Right ventricle myocardium superior (tissue), 1 donor: Measurements from ENCODE around the gene GLOD4. TPM values are rescaled to one million over a fixed set of nuclear protein-coding genes. Genes with fewer than 3 reads are reported as not detected.
"Not testable (repeated sequence)": the region's sequence is repeated elsewhere in the genome, so short reads cannot be mapped to it uniquely, and the experiment has no call there.

ENCODE experiments used
- ATAC-seq: fragments of 200-7000 bp; cut with Tn5 transposase; one replicate; pipeline ENCODE4 v1.9.1; 2020; ENCODE audit warnings: mild to moderate bottlenecking; ENCODE audit not compliant: poor library complexity
- DNase-seq: peaks from one replicate; pipeline ENCODE4 v3.0.0-alpha.2; 2020
- intact Hi-C: fragments of 100-400 bp; cut with DNase I; formaldehyde crosslinking; loops from one replicate; pipeline ENCODE4 v1.11.2; 2022
- total RNA-seq: library from RNA; stranded (reverse); fragmentation: NEBNext Ultra II Directional; extraction: Animal tissue kit (Norgen Biotek cat#: 25700); gene quantifications from one replicate; pipeline ENCODE4 v1.2.1, GENCODE V29; 2021
- donor health status: DM: no; HTN: yes; CAD: no; lungs with severe emphysema.

The GLOD4 gene
- total RNA-seq, 1 donor from 2014 or later = 25.1 TPM

DNA sequence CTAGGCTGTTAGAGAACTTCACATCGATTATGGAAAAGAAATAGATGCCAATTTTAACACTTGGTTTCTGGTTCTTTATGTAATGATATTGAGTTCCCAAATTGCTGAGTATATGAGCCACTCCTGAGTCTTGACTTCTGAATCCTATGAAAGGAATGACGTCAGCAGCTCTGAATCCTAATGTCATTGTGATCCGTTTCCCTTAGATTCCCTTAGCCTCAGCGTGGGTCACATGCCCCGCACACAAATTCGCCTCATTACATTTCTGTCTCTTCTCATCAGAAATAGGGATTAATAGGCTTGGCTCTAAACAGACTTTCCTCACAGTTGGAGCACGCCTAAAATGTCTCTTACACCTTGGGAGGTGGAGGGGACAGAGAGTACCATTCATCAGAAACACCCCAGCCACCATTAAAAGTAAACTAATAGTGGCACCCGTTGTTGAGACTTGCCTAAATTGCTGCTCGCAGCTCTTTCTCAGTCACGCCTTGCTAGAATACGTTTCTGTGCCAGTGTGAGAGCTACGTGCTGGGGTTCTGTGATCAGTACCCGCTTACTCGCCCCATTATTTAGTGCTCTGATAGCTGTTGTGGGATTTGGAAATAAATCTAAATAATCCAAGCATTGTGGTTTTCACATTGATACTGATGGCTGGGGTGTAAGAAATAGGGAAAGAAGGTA is 7.2 kb upstream of the GLOD4 start:
- intact Hi-C loops = no loop called here
- ATAC-seq (no peak), DNase-seq (no peak)

GRCh38 chr17:788551-788950 is 6.5 kb upstream of the GLOD4 start:
- intact Hi-C loops = no loop called here
- DNase-seq (no peak), ATAC-seq (no peak)

- no peak for DNase-seq
- intact Hi-C loops = no loop called here
- no peak for ATAC-seq
Observed at GRCh38 chr17:787641-788221, 5.7 kb upstream of the GLOD4 start.

DNA sequence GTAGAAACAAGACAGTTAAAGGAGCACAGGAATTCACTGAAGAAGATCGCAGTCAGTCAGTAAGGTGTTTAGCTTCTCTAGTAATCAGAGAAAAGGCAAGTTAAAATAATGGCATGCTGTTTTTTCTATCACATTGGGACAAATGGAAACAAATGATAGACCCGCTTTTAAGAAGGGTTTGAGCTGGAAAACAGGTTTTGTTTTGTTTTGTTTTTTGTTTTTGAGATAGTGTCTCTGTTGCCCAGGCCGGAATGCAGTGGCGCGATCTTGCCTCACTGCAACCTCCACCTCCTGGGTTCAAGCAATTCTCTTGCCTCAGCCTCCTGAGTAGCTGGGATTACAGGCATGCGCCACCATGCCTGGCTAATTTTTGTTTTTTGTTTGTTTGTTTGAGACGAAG is 3.8 kb upstream of the GLOD4 start:
- DNase-seq, ATAC-seq, intact Hi-C loops: not testable (repeated sequence)

GRCh38 chr17:784143-784542 is 2.1 kb upstream of the GLOD4 start:
- intact Hi-C loops = no loop called here
- ATAC-seq (no peak), DNase-seq (no peak)

DNA sequence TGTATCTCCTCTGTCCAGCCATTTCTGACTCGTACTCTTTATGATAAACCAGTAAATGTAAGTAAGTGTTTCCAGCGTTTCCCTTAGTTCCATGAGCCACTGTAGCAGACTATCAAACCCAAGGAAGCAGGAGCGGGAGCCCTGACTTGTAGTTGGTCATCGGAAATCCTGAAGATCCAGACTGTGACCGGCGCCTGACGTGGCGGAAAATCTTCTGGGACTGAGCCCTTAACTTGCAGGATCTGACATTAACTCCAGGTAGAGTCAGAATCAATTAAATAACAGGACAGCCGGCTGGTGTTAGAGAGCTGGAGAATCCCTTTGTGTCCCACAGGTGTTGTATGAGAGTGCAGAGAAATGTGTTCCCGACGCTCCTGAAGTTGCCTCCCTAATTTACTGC is 4.0 kb downstream of the GLOD4 start:
- intact Hi-C loops = no loop called here
- no peak for ATAC-seq
- DNase-seq = no peak

- intact Hi-C loops = no loop called here
- ATAC-seq (no peak), DNase-seq (no peak)
Observed at GRCh38 chr17:774313-774584, 7.8 kb downstream of the GLOD4 start.

GRCh38 chr17:773467-774312 is 8.4 kb downstream of the GLOD4 start:
- DNase-seq = no peak
- intact Hi-C loops = no loop called here
- no peak for ATAC-seq

DNA sequence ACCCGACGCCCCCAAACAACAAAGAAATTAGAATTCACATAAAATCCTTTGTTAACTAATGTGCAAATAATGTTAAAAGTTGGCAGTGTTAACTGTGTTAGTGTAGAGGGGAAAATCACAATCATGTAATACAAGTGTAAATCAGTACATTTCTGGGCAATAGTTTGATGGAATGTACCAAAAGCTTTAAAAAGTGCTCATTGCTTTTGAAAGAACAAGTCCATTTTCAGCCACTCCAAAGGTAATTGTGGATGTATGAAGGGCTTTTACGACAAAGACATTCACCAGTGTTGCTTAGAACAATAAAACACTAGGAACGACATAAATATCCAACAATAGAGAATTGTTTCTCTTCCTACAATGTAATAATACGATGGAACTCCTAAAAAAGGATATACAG is 9.1 kb downstream of the GLOD4 start:
- DNase-seq = no peak
- intact Hi-C loops = no loop called here
- no peak for ATAC-seq

GRCh38 chr17:767076-767475 is 15.0 kb downstream of the GLOD4 start:
- peak; percentile 57 for ATAC-seq
- intact Hi-C loops = no loop called here
- no peak for DNase-seq

- ATAC-seq = peak; percentile 87
- DNase-seq = peak; percentile 60
- intact Hi-C loops = no loop called here
Observed at GRCh38 chr17:760371-760770, 21.7 kb downstream of the GLOD4 start.

GRCh38 chr17:759964-760363 is 22.1 kb downstream of the GLOD4 start:
- ATAC-seq (peak; percentile 14), DNase-seq (no peak)
- intact Hi-C loops = no loop called here

- intact Hi-C loops, DNase-seq, ATAC-seq: not testable (repeated sequence)
Observed at GRCh38 chr17:756010-756567, 26.0 kb downstream of the GLOD4 start.

DNA sequence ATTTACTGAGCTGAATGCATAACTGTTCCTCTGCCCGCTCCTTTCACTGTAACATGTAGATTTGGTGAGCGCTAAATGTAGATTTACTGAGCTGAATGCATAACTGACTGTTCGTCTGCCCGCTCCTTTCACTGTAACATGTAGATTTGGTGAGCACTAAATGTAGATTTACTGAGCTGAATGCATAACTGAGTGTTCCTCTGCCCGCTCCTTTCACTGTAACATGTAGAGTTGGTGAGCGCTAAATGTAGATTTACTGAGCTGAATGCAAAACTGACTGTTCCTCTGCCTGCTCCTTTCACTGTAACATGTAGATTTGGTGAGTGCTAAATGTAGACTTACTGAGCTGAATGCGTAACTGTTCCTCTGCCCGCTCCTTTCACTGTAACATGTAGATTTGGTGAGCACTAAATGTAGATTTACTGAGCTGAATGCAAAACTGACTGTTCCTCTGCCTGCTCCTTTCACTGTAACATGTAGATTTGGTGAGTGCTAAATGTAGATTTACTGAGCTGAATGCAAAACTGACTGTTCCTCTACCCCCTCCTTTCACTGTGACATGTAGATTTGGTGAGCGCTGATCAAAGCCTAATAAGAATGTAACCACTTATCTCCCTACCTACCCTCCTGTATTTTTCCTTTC is 26.6 kb downstream of the GLOD4 start:
- intact Hi-C loops, ATAC-seq, DNase-seq: not testable (repeated sequence)

DNA sequence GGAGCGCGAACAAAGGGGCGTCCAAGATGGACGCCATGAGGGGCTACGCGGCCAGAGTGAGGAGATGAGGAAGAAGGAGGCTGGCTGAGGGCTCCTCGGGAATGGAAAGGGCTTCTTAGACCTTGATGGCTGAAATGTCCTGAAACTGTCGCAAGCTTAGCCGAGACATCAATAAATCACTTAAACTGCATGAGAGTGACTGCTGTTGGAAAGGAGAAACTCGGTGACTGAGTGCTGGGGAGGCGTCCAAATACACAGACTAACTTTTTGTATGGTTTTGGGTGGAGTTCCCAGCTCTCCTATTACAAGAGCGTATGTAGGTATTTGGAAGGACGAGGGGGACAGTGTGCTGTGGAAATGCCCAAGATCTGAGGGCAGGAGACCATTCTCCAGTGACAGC is 28.7 kb downstream of the GLOD4 start:
- DNase-seq = no peak
- intact Hi-C loops = no loop called here
- no peak for ATAC-seq

DNA sequence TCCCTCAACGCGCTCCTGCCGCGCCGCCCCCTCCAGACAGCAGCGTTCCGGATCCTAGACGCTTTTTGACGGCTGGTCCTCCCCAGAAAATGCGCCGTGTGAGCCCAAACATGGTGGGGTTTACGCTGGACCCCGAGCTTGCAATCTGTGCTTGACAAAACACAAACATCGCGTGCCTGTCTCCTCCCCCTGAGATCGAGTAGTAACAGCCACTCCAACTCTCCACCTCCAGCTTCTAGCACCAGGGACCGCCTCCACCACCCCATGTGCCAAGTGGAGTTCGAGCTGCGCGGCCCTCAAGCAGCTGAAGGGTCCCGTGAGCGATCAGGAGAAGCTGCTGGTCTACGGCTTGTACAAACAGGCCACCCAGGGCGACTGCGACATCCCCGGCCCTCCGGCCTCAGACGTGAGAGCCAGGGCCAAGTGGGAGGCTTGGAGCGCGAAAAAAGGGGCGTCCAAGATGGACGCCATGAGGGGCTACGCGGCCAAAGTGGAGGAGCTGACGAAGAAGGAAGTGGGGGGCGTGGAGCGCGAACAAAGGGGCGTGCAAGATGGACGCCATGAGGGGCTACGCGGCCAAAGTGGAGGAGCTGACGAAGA is 29.4 kb downstream of the GLOD4 start:
- intact Hi-C loops = no loop called here
- peak; percentile 82 for ATAC-seq
- DNase-seq = peak; percentile 88

DNA sequence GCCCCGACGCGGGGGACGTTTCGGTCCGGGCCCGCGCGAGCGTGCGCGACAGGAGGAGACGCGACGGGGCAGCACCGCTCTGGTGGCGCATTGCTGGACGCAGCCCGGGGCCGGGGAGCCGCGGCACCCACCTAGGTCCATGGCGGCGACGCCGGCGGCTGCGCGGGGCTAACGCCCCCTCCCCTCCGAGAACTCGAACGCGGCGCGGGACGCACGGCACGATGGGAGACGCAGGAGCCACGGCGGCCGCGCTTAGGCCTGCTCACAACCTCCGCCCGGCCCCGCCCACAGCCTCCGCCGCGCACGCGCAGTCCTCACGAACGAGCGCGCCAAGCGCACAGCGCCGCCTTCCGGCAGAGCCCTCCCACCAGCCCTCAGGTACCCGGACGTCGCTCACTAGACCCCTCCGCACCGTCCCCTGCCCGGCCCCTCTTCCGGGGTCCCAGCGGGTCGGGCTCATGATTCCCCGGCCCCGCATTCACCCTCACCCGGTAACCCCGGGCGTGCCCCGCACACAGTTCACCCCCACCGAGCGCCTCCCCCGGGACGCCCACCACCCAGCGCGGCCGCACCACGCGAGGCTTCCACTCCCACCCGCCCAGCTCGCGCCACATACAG is 30.0 kb downstream of the GLOD4 start, which contains the start of gene GEMIN4:
Gene GEMIN4 (minus strand): TSS at position 263 of the 618 bp plus-strand sequence. CDS start 122 bp downstream, at position 141.
- peak; percentile 94 for ATAC-seq
- peak; percentile 96 for DNase-seq
- intact Hi-C loops = no loop called here

DNA sequence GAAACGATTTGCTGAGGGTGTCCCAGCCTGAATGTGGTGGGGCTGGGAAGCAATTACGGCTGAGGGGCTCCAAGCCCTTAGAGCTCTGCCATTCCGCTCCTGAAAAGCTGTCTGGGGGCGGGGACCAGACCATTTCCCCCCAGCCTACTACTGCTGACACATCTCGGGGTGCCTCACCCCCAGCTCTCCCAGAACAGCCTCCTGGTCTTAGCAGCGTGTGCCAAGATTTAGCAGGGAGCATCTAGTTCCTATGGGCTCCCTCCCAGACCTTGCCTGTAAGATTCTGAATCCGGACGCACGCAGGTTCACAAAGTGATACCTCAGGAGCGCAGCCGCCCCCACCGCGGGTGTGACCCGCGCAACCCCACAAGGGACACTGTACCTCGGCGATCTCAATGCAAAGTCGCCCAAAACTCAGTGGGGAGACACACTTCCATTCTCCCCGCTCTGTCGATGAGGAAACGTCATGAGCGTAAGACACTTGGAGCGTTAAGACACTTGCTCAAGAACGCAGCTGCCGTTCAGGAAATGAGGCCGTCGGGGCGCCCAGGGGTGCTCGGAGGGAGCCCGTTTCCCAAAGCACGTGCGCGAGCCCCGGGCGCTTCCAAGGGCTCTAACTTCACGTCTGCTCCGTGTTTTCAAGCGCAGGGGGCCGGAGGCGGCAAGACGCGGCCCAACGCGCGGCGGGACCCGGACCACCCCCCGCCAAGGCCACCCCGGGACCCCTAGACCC is 30.6 kb downstream of the GLOD4 start:
- ATAC-seq (peak; percentile 8), DNase-seq (peak; percentile 55)
- intact Hi-C loops = no loop called here
